Ovary (tissue), 9 donors: Measurements from ENCODE around the gene AKAP8L. TPM values are rescaled to one million over a fixed set of nuclear protein-coding genes. Genes with fewer than 3 reads are reported as not detected.
"Not testable (repeated sequence)": the region's sequence is repeated elsewhere in the genome, so short reads cannot be mapped to it uniquely, and the experiment has no call there.

Experiments used
- DNase-seq, 5 donors: peaks; one replicate each; pipeline ENCODE4 v3.0.0-alpha.2; 2019 to 2020
- H3K27ac ChIP-seq, 2 donors: fragments of 200-600 bp; one replicate each; pipeline versions ENCODE4 v1.5.1 to v1.8.0; 2019 to 2022
- H3K27me3 ChIP-seq: fragments of 200-600 bp; one replicate; pipeline ENCODE4 v1.8.0; 2022
- H3K36me3 ChIP-seq: fragments of 200-600 bp; sonication (generic); one replicate; pipeline ENCODE4 v1.5.1; 2019
- H3K4me1 ChIP-seq: one replicate; pipeline ENCODE4 v1.8.1; 2013; ENCODE audit warnings: mild to moderate bottlenecking, moderate library complexity; ENCODE audit not compliant: insufficient read depth
- H3K4me3 ChIP-seq: fragments of 200-600 bp; sonication (generic); one replicate; pipeline ENCODE4 v1.5.1; 2017
- H3K9me3 ChIP-seq, 2 donors: fragments of 200-600 bp in 1 of 2; sonication (generic) in 1 of 2; one replicate each; pipeline versions ENCODE4 v1.5.1 to v1.8.1; 2013 to 2019; ENCODE audit warnings: mild to moderate bottlenecking in 1 of 2, moderate library complexity in 1 of 2
- EP300 ChIP-seq: sonication (generic); formaldehyde crosslinking; IDR thresholded peaks from one replicate; pipeline ENCODE4 v1.6.1; 2017; ENCODE audit warnings: antibody characterized with exemption
- POLR2A ChIP-seq: fragments of 450-650 bp; IDR thresholded peaks from one replicate; pipeline ENCODE4 v1.6.1; 2017; ENCODE audit warnings: antibody characterized with exemption, mild to moderate bottlenecking, moderate library complexity
- WGBS, 3 donors: extraction: QIAGEN DNeasy Blood & Tissue Kit in 1 of 3; methylation state at CpG; one replicate each; pipeline versions ENCODE4 v1.1.5 to v1.1.7; 2013 to 2017; 5-methylcytosine and 5-hydroxymethylcytosine counted together
- intact Hi-C, 4 donors: fragments of 100-400 bp; cut with DNase I; formaldehyde crosslinking; loops; one replicate each; pipeline versions ENCODE4 v1.11.0 to v1.15.1; 2022 to 2023
- polyA plus RNA-seq, 2 donors: library from polyadenylated mRNA; stranded (reverse); fragments of 200-250 nt in 1 of 2; fragments of 350-450 nt in 1 of 2; fragmentation: Illumina TruSeq in 1 of 2; extraction: RNeasy Lipid Tissue Mini Kit (QIAGEN cat#74804) in 1 of 2; gene quantifications; one replicate each; pipeline ENCODE4 v1.2.3, GENCODE V29; 2013 to 2014
- total RNA-seq, 7 donors: library from RNA; depleted of rRNA in 2 of 7; stranded (reverse); fragments of >200 nt in 2 of 7; fragmentation: NEBNext Ultra II Directional in 3 of 7; extraction: Animal tissue kit (Norgen Biotek cat#: 25700) in 3 of 7; gene quantifications; one replicate each; pipeline versions ENCODE4 v1.1.0 to v1.2.4, GENCODE V29; 2016 to 2023
- TF ChIP-seq, protein P1 (sequence below), 3 donors: fragments of 450-650 bp in 2 of 3; fragments of 200-600 bp in 1 of 3; IDR thresholded peaks; one replicate each; pipeline versions ENCODE4 v1.5.1 to v1.8.0; 2016 to 2022; ENCODE audit warnings: antibody characterized with exemption in 3 of 3, mild to moderate bottlenecking in 1 of 3
- donor health status: DM: no; HTN: no; CAD: no; lungs with moderate emphysema.
- donor health status: DM: no; HTN: no; CAD: no.
- donor health status: Bipolar disorder and iron deficiency.
- donor health status: DM: yes; HTN: yes; CAD: no.
- donor health status: DM: no; HTN: no; CAD: no.
- donor health status: DM: yes; HTN: yes; CAD: no.

AKAP8L gene
- total and polyA plus RNA-seq, 9 donors, result 70.3 to 121 (median 93.0) TPM

DNA sequence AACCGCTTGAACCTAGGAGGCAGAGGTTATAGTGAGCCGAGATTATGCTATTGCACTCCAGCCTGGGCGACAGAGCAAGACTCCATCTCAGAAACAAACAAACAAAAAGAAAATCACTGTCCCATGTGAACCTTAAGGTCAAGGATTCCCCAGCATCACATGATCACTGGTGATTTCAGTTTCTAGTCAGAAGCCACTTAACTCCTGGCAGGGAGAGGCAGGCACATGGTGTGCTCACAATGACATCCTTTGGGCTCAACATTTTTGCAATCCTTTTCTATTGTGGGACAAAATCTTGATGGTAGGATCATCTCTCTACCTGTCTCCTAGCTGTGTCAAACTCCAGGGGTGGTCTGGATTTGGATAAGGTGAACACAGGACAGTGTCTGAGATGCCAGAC is 51.3 kb downstream of the AKAP8L start:
- no peaks in the 10 kb centered on the region for H3K4me1 ChIP-seq
- intact Hi-C loops, result no loop called here
- H3K36me3 ChIP-seq, result no peaks in the 10 kb centered on the region
- no peak for DNase-seq
- TF ChIP-seq, protein P1, sequence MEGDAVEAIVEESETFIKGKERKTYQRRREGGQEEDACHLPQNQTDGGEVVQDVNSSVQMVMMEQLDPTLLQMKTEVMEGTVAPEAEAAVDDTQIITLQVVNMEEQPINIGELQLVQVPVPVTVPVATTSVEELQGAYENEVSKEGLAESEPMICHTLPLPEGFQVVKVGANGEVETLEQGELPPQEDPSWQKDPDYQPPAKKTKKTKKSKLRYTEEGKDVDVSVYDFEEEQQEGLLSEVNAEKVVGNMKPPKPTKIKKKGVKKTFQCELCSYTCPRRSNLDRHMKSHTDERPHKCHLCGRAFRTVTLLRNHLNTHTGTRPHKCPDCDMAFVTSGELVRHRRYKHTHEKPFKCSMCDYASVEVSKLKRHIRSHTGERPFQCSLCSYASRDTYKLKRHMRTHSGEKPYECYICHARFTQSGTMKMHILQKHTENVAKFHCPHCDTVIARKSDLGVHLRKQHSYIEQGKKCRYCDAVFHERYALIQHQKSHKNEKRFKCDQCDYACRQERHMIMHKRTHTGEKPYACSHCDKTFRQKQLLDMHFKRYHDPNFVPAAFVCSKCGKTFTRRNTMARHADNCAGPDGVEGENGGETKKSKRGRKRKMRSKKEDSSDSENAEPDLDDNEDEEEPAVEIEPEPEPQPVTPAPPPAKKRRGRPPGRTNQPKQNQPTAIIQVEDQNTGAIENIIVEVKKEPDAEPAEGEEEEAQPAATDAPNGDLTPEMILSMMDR (IDR thresholded peaks at IDR 0.05), result no peak
- TF ChIP-seq EP300 (no peak), POLR2A (no peak)
- 67 to 75% (median 74%) methylated on average over 3 of the region's 3 CpGs for WGBS, 3 donors
- H3K9me3 ChIP-seq, result no peaks in the 10 kb centered on the region
- H3K27me3 ChIP-seq, result no peaks in the 10 kb centered on the region
- no peak overlapping the region for H3K27ac ChIP-seq
- H3K4me3 ChIP-seq, result no peak overlapping the region

DNA sequence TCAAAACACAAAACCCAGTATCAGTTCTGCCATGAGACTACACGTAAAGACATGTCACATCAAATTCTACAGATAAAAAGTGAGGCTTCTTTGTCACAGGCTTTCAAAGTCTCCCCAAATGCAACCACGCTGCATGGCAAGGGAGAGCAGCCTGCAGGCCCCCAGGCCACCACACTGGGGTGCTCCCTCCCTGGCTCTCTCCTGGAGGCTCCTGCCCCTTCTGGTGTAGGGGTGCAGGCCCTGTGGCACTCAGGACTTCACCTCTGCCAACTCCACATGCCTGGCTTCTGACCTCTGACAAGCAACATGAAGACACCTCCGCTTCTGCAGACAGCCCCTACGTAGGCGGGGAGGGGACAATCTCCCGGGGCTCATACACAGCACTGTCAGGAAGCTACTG is 53.5 kb downstream of the AKAP8L start:
- H3K36me3 ChIP-seq, result no peaks in the 10 kb centered on the region
- no peaks in the 10 kb centered on the region for H3K9me3 ChIP-seq
- no peak overlapping the region for H3K27ac ChIP-seq
- H3K27me3 ChIP-seq, result no peaks in the 10 kb centered on the region
- no peak overlapping the region for H3K4me3 ChIP-seq
- intact Hi-C loops, result no loop called here
- TF ChIP-seq EP300 (no peak), POLR2A (no peak)
- TF ChIP-seq, protein P1 (IDR thresholded peaks at IDR 0.05), result no peak
- H3K4me1 ChIP-seq, result no peaks in the 10 kb centered on the region
- 87 to 92% (median 89%) methylated on average over 6 of the region's 6 CpGs for WGBS, 3 donors
- no peak for DNase-seq

DNA sequence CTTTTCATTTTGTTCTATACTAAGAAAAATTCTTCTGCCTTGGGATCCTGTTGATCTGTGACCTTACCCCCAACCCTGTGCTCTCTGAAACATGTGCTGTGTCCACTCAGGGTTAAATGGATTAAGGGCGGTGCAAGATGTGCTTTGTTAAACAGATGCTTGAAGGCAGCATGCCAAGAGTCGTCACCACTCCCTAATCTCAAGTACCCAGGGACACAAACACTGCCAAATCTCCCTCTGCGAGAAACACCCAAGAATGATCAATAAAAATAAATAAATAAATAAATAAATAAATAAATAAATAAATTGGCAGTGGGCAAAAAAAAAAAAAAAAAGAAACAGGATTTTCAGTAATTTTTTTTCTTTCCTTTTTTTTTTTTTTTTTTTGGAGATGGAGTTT is 55.0 kb downstream of the AKAP8L start:
- intact Hi-C loops, DNase-seq, H3K27me3 ChIP-seq, H3K4me3 ChIP-seq, H3K9me3 ChIP-seq, H3K4me1 ChIP-seq, H3K27ac ChIP-seq, H3K36me3 ChIP-seq: not testable (repeated sequence)
- 46 to 47% (median 46%) methylated on average over 3 of the region's 3 CpGs for WGBS, 3 donors

DNA sequence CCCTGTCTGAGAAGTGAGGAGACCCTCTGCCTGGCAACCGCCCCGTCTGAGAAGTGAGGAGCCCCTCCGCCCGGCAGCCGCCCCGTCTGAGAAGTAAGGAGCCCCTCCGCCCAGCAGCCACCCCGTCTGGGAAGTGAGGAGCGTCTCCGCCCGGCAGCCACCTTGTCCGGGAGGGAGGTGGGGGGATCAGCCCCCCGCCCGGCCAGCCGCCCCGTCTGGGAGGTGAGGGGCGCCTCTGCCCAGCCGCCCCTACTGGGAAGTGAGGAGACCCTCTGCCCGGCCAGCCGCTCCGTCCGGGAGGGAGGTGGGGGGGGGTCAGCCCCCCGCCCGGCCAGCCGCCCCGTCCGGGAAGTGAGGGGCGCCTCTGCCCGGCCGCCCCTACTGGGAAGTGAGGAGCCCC is 55.7 kb downstream of the AKAP8L start:
- intact Hi-C loops, H3K36me3 ChIP-seq: not testable (repeated sequence)

DNA sequence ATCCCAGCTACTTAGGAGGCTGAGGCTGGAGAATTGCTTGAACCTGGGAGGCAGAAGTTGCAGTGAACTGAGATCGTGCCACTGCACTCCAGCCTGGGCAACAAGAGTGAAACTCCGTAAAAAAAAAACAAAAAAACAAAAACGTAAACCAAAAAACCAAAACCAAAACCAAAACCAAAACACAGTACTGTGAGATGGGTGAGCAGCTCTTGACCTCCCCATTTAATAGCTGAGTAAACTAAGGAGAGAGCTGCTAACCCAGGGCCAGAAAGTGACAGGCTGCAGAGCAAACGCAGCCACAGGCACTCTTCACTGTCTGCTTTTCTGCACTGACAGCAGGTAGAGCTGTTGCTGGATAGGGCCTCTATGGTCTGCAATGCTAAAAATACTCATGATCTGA is 58.8 kb downstream of the AKAP8L start:
- H3K4me1 ChIP-seq, H3K27ac ChIP-seq, intact Hi-C loops, DNase-seq, H3K4me3 ChIP-seq, H3K36me3 ChIP-seq, H3K9me3 ChIP-seq, H3K27me3 ChIP-seq: not testable (repeated sequence)
- 41 to 60% (median 58%) methylated on average over 4 of the region's 4 CpGs for WGBS, 3 donors

More for the DNA sequence above, 55.7 kb downstream of the AKAP8L start:
- not testable (repeated sequence) for H3K4me3 ChIP-seq, H3K27me3 ChIP-seq, H3K27ac ChIP-seq, DNase-seq, H3K9me3 ChIP-seq, H3K4me1 ChIP-seq
- WGBS, 3 donors, result 98% methylated on average over 14 to 30 of the region's 30 CpGs; no CpG with 5 or more reads in 1 of the 3 donors

DNA sequence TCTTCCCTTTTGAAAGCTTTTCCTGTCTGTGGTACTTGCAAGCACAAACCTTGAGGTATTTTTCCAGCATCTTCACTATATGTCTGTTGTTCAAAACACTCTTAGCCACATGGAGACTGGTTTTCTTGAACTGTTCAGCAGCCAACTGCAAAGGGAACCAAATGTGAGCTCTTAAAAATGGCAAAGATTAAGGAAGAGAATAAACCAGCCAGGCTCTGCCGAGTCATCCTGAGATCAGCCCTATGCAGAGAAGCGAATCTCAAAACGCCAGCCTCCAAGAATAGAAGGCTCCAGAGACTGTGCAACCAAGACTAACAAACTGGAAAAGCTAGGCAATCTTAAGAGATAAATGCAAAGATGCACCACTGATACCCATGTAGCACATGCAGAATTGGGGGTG is 59.9 kb downstream of the AKAP8L start:
- no peak for DNase-seq
- H3K4me1 ChIP-seq, result no peaks in the 10 kb centered on the region
- H3K27ac ChIP-seq, result no peak overlapping the region
- no peaks in the 10 kb centered on the region for H3K9me3 ChIP-seq
- H3K4me3 ChIP-seq, result no peak overlapping the region
- no peak for TF ChIP-seq POLR2A
- no peak for TF ChIP-seq EP300
- TF ChIP-seq, protein P1 (IDR thresholded peaks at IDR 0.05), result no peak
- H3K36me3 ChIP-seq, result no peaks in the 10 kb centered on the region
- intact Hi-C loops, result no loop called here
- WGBS, 3 donors, result 83 to 89% (median 88%) methylated on average over 3 of the region's 3 CpGs
- no peaks in the 10 kb centered on the region for H3K27me3 ChIP-seq
